ENCODE results near the gene ING3.
A peak's percentile ranks its signal among the peaks of the same experiment; 100 is the strongest.

ING3 gene

GRCh38 chr7:120949998-120950538, 509 bp upstream of the ING3 start:
- TF ChIP-seq CTCF (IDR thresholded peaks at IDR 0.05; ENCODE audit: low read depth, low read length), result no peak
- peak overlapping the region; percentile 81 for H3K4me3 ChIP-seq (ENCODE audit: low read depth, low read length)

- peak overlapping the region; percentile 81 for H3K4me3 ChIP-seq (ENCODE audit: low read depth, low read length)
- TF ChIP-seq CTCF (IDR thresholded peaks at IDR 0.05; ENCODE audit: low read depth, low read length), result no peak
These were observed 727 bp downstream of the ING3 start for GRCh38 chr7:120951309-120951699.

- TF ChIP-seq CTCF (IDR thresholded peaks at IDR 0.05; ENCODE audit: low read depth, low read length), result no peak
- peak overlapping the region; percentile 81 for H3K4me3 ChIP-seq (ENCODE audit: low read depth, low read length)
These were observed 1.2 kb downstream of the ING3 start for GRCh38 chr7:120951826-120952225.

- no peak overlapping the region for H3K4me3 ChIP-seq (ENCODE audit: low read depth, low read length)
- TF ChIP-seq CTCF (IDR thresholded peaks at IDR 0.05; ENCODE audit: low read depth, low read length), result no peak
These were observed 5.1 kb downstream of the ING3 start for GRCh38 chr7:120955577-120956149.

- no peak overlapping the region for H3K4me3 ChIP-seq (ENCODE audit: low read depth, low read length)
- no peak for TF ChIP-seq CTCF (IDR thresholded peaks at IDR 0.05; ENCODE audit: low read depth, low read length)
These were observed 9.4 kb downstream of the ING3 start for GRCh38 chr7:120959929-120960484.

GRCh38 chr7:120960714-120961113, 10.1 kb downstream of the ING3 start:
- H3K4me3 ChIP-seq (ENCODE audit: low read depth, low read length), result no peak overlapping the region
- TF ChIP-seq CTCF (IDR thresholded peaks at IDR 0.05; ENCODE audit: low read depth, low read length), result no peak

GRCh38 chr7:120961638-120962173, 11.1 kb downstream of the ING3 start:
- TF ChIP-seq CTCF (IDR thresholded peaks at IDR 0.05; ENCODE audit: low read depth, low read length), result no peak
- H3K4me3 ChIP-seq (ENCODE audit: low read depth, low read length), result no peak overlapping the region
